Esophagus squamous epithelium (tissue), 4 donors: Measurements from ENCODE around the gene FSTL4.

Experiments used
- POLR2A ChIP-seq, 4 donors: fragments of 450-650 bp; IDR thresholded peaks; one replicate each; pipeline ENCODE4 v1.6.1; 2017; ENCODE audit warnings: antibody characterized with exemption in 4 of 4, mild to moderate bottlenecking in 4 of 4, moderate library complexity in 3 of 4
- TF ChIP-seq, protein P1 (sequence below), 6 experiments: fragments of 450-650 bp in 4 of 6; fragments of 200-600 bp in 2 of 6; sonication (generic) in 2 of 6; IDR thresholded peaks; one replicate each; pipeline ENCODE4 v1.5.1; 2016 to 2019; ENCODE audit warnings: antibody characterized with exemption in 6 of 6, mild to moderate bottlenecking in 4 of 6, moderate library complexity in 4 of 6

DNA sequence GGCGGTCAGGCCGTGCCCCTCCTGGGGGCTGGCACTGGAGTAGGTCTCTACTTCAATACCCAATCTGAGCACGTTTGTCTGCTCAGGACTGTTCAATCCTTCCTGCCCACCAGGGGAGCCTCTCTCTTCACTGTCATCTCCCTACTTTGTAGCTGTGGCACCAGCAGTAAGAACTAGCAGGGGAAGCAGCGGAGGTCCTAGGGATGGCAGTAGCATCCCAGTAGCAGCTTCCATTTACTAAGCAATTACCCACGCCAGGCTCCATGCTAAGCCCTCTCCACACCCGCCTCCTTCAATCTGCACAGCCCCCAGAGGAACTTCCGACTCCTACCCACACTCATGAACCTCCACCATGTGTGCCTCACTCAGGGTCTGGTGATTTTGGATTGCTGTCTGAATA is 31.7 kb downstream of the FSTL4 start:
- TF ChIP-seq, protein P1, sequence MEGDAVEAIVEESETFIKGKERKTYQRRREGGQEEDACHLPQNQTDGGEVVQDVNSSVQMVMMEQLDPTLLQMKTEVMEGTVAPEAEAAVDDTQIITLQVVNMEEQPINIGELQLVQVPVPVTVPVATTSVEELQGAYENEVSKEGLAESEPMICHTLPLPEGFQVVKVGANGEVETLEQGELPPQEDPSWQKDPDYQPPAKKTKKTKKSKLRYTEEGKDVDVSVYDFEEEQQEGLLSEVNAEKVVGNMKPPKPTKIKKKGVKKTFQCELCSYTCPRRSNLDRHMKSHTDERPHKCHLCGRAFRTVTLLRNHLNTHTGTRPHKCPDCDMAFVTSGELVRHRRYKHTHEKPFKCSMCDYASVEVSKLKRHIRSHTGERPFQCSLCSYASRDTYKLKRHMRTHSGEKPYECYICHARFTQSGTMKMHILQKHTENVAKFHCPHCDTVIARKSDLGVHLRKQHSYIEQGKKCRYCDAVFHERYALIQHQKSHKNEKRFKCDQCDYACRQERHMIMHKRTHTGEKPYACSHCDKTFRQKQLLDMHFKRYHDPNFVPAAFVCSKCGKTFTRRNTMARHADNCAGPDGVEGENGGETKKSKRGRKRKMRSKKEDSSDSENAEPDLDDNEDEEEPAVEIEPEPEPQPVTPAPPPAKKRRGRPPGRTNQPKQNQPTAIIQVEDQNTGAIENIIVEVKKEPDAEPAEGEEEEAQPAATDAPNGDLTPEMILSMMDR (IDR thresholded peaks at IDR 0.05), result no peak
- no peak for TF ChIP-seq POLR2A (IDR thresholded peaks at IDR 0.05)
